T-helper 2 cell (primary cell): ENCODE results near the gene TMEM98.
"Not testable (repeated sequence)": the region's sequence is repeated elsewhere in the genome, so short reads cannot be mapped to it uniquely, and the experiment has no call there.

Experiments used
- DNase-seq, 5 experiments: peaks; one replicate each; pipeline versions ENCODE4 v3.0.0 to v3.0.0-alpha.2; 2012 to 2022

Gene TMEM98

GRCh38 chr17:32987453-32987805 is 59.5 kb downstream of the TMEM98 start:
- DNase-seq: not testable (repeated sequence)

- DNase-seq: not testable (repeated sequence)
These were observed 59.9 kb downstream of the TMEM98 start for GRCh38 chr17:32987868-32988267.

- DNase-seq: no peak
These were observed 60.6 kb downstream of the TMEM98 start for GRCh38 chr17:32988481-32989101.

- peak in 1 of 5 experiments; percentile 72 for DNase-seq
These were observed 64.5 kb downstream of the TMEM98 start for GRCh38 chr17:32992321-32993033.

- peak in 1 of 5 experiments; percentile 30 for DNase-seq
These were observed 66.0 kb downstream of the TMEM98 start for GRCh38 chr17:32993977-32994376.
